HFFc6 (cell line): ENCODE measurements around the gene PSORS1C2. TPM values are rescaled to one million over a fixed set of nuclear protein-coding genes. Genes with fewer than 3 reads are reported as not detected.

Source experiments
- DNase-seq: peaks from one replicate; pipeline ENCODE4 v3.0.0-alpha.2; 2018
- H3K27ac Mint-ChIP-seq: 2 replicates; pipeline ENCODE4 v1.8.0; 2020; ENCODE audit warnings: mild to moderate bottlenecking, mixed read lengths
- H3K27me3 Mint-ChIP-seq: 2 replicates; pipeline ENCODE4 v1.8.0; 2021; ENCODE audit warnings: mild to moderate bottlenecking, moderate library complexity, mixed read lengths; ENCODE audit not compliant: insufficient read depth
- H3K36me3 Mint-ChIP-seq: 2 replicates; pipeline ENCODE4 v1.8.0; 2021; ENCODE audit warnings: low read depth, mixed read lengths
- H3K4me1 Mint-ChIP-seq: 2 replicates; pipeline ENCODE4 v1.8.0; 2020; ENCODE audit warnings: low read depth, mixed read lengths
- H3K4me3 Mint-ChIP-seq: 2 replicates; pipeline ENCODE4 v1.8.0; 2020; ENCODE audit warnings: mild to moderate bottlenecking, moderate library complexity, mixed read lengths
- H3K9me3 Mint-ChIP-seq: 2 replicates; pipeline ENCODE4 v1.8.0; 2020; ENCODE audit warnings: mild to moderate bottlenecking, mixed read lengths
- total RNA-seq, 6 experiments: library from RNA; stranded (reverse); fragmentation: NEBNext Ultra II Directional; extraction: Animal tissue kit (Norgen Biotek cat#: 25700); gene quantifications; 2 replicates in 1 of 6; 3 replicates in 5 of 6; pipeline ENCODE4 v1.2.3, GENCODE V29; 2021
- TF ChIP-seq, protein P1 (sequence below): fragments of 200-600 bp; sonication (generic); IDR thresholded peaks from 2 replicates; pipeline ENCODE4 v1.5.0; 2021; ENCODE audit warnings: antibody characterized with exemption, mild to moderate bottlenecking

Gene PSORS1C2
- total RNA-seq, 6 experiments from 2014 or later, result not detected

DNA sequence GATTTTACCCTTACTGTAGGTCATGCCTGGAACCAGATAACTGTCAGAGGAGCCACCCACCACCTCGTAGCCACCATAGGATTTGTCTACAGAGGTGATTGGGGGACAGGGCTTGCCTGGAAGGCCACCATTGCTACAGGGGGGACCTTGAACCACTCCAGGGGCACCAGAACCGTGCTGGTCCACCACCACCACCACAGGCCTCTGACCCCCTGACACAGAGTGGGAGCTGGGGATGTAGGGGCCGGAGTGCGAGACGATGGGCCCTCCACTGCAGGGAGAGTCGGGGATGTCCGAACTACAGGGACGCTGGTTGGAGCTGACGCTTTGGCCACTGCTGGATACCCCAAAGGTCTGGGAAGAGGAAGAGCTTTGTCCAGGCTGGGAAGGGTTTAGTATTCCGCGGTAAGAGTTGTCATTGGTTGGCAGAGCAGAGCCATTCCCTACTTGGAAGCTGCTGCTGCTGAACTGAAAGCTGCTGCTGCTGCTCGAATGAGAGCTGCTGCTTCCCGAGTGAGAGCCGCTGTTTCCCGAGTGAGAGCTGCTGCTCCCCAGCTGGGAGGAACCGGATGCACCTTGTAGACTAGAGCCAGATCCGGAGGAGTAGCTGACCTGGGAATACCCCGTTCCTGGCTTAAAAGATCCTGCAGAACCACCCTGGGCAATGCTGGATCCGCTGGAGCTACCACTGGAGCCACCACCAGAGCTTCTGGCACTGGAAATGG lies 22.0 kb downstream of the PSORS1C2 start:
- H3K27ac Mint-ChIP-seq, result no peak overlapping the region; the same call in 1 of the 2 replicates
- DNase-seq, result no peak
- no peaks in the 10 kb centered on the region; the same call in none of the 2 replicates for H3K27me3 Mint-ChIP-seq

DNA sequence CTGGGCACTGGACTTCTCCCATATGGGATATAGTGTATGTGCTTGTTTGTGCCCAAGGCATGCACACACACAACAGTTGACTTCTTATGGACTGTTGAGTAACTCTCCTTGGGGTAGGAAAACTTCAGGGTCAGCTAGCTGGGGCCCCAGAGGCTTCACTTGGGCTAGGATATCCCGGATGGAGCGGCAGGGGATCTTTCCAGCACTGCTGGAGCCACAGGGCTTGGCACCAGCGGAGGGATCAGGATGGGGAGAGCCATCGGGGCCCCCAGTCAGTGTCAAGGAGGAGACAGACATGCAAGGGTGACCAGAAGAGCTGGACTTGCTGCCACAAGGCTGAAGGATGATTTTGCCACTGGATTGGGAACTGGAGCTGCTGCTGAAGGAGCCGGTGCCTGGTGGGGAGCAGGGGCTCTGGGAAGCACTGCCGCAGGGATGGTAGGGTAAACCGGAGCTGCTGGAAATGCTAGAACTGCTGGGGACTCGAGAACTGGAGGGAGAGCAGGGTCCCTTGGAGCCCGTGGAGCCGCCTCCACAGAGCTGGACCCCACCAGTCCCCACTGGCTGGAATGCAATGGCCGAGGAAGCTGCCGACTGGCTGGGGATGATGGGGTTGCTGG lies 22.8 kb downstream of the PSORS1C2 start:
- H3K4me1 Mint-ChIP-seq, result peaks cover 48% of the 10 kb centered on the region
- peak overlapping the region; percentile 80 for H3K4me3 Mint-ChIP-seq
- TF ChIP-seq, protein P1, sequence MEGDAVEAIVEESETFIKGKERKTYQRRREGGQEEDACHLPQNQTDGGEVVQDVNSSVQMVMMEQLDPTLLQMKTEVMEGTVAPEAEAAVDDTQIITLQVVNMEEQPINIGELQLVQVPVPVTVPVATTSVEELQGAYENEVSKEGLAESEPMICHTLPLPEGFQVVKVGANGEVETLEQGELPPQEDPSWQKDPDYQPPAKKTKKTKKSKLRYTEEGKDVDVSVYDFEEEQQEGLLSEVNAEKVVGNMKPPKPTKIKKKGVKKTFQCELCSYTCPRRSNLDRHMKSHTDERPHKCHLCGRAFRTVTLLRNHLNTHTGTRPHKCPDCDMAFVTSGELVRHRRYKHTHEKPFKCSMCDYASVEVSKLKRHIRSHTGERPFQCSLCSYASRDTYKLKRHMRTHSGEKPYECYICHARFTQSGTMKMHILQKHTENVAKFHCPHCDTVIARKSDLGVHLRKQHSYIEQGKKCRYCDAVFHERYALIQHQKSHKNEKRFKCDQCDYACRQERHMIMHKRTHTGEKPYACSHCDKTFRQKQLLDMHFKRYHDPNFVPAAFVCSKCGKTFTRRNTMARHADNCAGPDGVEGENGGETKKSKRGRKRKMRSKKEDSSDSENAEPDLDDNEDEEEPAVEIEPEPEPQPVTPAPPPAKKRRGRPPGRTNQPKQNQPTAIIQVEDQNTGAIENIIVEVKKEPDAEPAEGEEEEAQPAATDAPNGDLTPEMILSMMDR, result no peak
- H3K27ac Mint-ChIP-seq, result no peak overlapping the region
- no peaks in the 10 kb centered on the region for H3K9me3 Mint-ChIP-seq
- H3K27me3 Mint-ChIP-seq, result peaks cover under 1% of the 10 kb centered on the region
- no peak for DNase-seq
- no peaks in the 10 kb centered on the region for H3K36me3 Mint-ChIP-seq

More for the DNA sequence above, 22.0 kb downstream of the PSORS1C2 start:
- Mint-ChIP-seq H3K4me3 (peak overlapping the region; percentile 57; the same call in 1 of the 2 replicates), H3K4me1 (peaks cover 48% of the 10 kb centered on the region), H3K9me3 (no peaks in the 10 kb centered on the region), H3K36me3 (no peaks in the 10 kb centered on the region)
- TF ChIP-seq, protein P1, result no peak

DNA sequence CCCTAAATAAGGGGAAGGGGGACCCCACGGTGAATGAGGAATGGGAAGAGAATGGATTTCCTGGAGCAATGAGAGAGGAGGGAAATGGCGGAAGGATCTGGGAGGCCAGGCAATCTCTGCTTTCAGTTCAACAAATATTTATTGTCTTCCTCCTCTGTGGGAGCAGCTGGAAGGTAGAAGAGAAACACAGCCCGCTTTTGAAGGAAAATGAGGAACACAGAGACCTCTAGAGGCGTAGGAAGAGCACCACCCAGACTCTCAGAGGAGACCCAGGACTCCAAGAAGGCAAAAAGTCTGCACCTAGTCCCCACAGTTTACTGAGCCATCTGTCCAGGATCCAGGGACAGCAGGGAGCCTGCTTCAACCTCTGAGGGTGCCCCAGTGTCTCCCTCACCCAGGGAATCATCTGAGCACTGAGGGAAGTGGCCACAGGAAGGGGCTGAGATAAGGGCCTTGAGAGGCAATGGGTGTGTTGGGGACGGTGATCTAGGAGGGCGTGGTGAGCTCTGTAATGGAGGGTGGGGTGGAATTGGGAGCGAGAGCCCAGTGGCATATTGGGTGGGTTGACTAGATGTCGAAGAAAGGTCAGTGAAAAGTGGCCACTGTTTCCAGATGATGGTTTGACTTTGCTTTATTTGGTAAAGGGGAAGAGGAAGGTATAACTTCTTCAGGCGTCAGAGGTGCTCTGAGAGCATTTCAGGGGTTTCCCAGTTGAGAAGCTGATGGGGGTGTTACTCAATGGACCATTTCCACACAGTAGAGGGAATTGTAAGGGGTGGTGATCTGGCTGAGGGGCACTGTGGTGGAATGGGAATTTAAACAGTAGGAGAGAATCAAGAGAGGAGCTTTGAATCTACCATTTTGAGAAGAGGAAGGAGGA lies 23.7 kb downstream of the PSORS1C2 start:
- DNase-seq, result peak; percentile 62
- Mint-ChIP-seq H3K9me3 (no peaks in the 10 kb centered on the region), H3K27me3 (peaks cover 3% of the 10 kb centered on the region), H3K4me1 (peaks cover 48% of the 10 kb centered on the region), H3K36me3 (no peaks in the 10 kb centered on the region), H3K4me3 (peak overlapping the region; percentile 80), H3K27ac (peak overlapping the region; percentile 89)
- TF ChIP-seq, protein P1, result peak; percentile 66

DNA sequence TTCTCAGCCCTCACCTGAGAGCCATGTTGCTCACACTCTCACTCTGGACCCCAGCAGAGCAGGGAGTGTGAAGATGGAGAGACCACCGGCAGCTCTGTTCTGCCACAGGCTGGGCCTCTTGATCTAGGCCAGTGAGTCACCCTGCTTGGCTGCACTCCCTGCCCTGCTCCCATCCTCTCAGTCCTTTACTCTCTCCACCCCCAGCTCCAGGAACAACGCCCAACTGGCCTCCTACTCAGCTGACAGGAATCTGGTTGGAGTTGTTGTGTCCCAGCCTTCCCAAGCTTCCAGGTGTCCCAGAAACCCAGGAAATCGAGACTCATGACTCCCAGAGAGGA lies 24.4 kb downstream of the PSORS1C2 start, which contains the start of gene PSORS1C1:
Gene PSORS1C1 (plus strand): TSS at position 260 of the 338 bp plus-strand sequence. CDS start 14,833 bp downstream, outside the sequence.
- Mint-ChIP-seq H3K27me3 (peaks cover 10% of the 10 kb centered on the region), H3K9me3 (no peaks in the 10 kb centered on the region), H3K27ac (peak within 1 kb of the TSS; percentile 89), H3K4me3 (peak within 1 kb of the TSS; percentile 80), H3K4me1 (peaks cover 48% of the 10 kb centered on the region), H3K36me3 (no peaks in the 10 kb centered on the region)
- TF ChIP-seq, protein P1, result no peak
- DNase-seq, result peak; percentile 91

DNA sequence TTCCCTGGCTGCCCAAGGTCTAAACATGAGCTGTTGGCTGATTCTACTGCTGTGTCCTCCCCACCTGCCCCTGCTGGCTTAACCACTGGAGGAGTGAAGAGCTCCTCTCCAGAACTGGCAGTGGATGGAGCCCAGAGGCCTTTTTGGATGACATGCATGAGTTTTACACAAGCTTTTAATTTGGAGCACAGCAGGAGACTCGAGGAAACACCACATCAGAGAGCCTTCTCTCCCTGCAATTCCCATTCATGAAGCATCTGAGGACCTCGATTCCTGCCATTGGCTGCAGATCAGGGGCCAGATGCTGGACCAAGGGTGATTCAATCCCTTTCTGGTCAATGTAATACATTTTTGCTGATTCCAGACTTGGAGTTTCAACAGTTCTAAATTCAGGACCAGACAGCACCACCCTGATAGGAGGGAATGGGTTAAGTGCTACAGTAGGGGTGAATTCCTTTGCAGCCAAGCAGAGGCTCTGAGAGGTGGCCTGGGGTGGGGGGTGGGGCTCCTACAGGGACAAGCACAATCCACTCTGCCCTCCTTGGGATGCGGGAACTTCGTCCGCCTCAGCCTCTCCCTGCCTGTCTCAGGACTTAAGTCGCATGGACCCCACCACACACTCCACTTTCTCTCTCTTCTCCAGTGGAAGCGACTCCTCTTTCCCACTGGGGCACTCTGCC lies 24.9 kb downstream of the PSORS1C2 start:
- peak; percentile 32 for DNase-seq
- no peaks in the 10 kb centered on the region for H3K36me3 Mint-ChIP-seq
- peak overlapping the region; percentile 80 for H3K4me3 Mint-ChIP-seq
- peak overlapping the region; percentile 89 for H3K27ac Mint-ChIP-seq
- TF ChIP-seq, protein P1, result no peak
- peaks cover 48% of the 10 kb centered on the region for H3K4me1 Mint-ChIP-seq
- H3K27me3 Mint-ChIP-seq, result peaks cover 14% of the 10 kb centered on the region
- no peaks in the 10 kb centered on the region for H3K9me3 Mint-ChIP-seq
